Natural killer cell treated with Interleukin-12 subunit alpha and Interleukin-12 subunit beta and Interleukin-15 and Interleukin-18, amount 100 ng/mL, for 72 hours (primary cell): ENCODE data around the gene DPT. TPM values are rescaled to one million over a fixed set of nuclear protein-coding genes. Genes with fewer than 3 reads are reported as not detected.

ENCODE experiments used
- ATAC-seq, 2 donors: fragments of 150-1000 bp; cut with Tn5 transposase in 1 of 2; sonication (Bioruptor Pico), chemical (Tn5 transposase) in 1 of 2; 2 replicates each; pipeline ENCODE4 v1.10.0; 2021
- DNase-seq: peaks from one replicate; pipeline ENCODE4 v3.0.0; 2022; ENCODE audit warnings: low spot score
- H3K27ac Mint-ChIP-seq, 2 donors: 1 replicate in 1 of 2; 2 replicates in 1 of 2; pipeline ENCODE4 v1.8.0; 2022; ENCODE audit warnings: mixed read lengths in 2 of 2, mild to moderate bottlenecking in 1 of 2, moderate library complexity in 1 of 2
- H3K27me3 Mint-ChIP-seq, 2 donors: 1 replicate in 1 of 2; 2 replicates in 1 of 2; pipeline ENCODE4 v1.8.0; 2022; ENCODE audit warnings: mixed read lengths in 2 of 2
- H3K36me3 Mint-ChIP-seq: one replicate; pipeline ENCODE4 v1.8.0; 2022; ENCODE audit warnings: mixed read lengths
- H3K4me1 Mint-ChIP-seq, 2 donors: 1 replicate in 1 of 2; 2 replicates in 1 of 2; pipeline ENCODE4 v1.8.0; 2022; ENCODE audit warnings: low read depth in 2 of 2, mixed read lengths in 2 of 2, mild to moderate bottlenecking in 1 of 2
- H3K4me3 Mint-ChIP-seq: one replicate; pipeline ENCODE4 v1.8.0; 2022; ENCODE audit warnings: mixed read lengths
- H3K9me3 Mint-ChIP-seq: 2 replicates; pipeline ENCODE4 v1.8.0; 2022; ENCODE audit warnings: mixed read lengths
- total RNA-seq, 2 donors: library from RNA; stranded (reverse); gene quantifications; one replicate each; pipeline ENCODE4 v1.2.3, GENCODE V29; 2022

Gene DPT
- total RNA-seq, 2 donors from 2014 or later = not detected

DNA sequence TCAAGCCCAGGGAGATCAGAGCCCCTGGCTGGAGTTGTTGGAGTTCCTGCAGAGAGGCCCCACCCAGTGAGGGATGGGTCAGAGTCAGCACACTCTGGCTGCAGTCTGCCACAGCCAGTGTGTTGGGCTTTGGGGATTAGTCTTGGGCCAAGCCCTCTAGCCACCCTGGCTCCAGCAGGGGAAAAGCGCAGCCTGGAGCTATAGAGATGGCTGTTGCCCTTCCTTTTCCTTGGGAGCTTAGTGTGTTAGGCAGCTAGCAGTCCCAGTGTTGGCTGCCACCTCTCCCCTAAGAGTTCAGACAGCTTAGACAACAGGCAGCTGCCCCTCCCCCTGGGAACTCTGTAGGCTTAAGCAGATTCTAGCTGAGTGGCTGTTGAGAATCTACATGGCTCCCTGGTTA, 45.1 kb downstream of the DPT start:
- Mint-ChIP-seq H3K27ac (no peak overlapping the region), H3K4me1 (no peaks in the 10 kb centered on the region), H3K9me3 (peaks cover 8% of the 10 kb centered on the region), H3K4me3 (no peak overlapping the region), H3K27me3 (peaks cover 18 to 28% of the 10 kb centered on the region in 2 donors), H3K36me3 (peaks cover 28% of the 10 kb centered on the region)
- ATAC-seq (no peak), DNase-seq (no peak)

DNA sequence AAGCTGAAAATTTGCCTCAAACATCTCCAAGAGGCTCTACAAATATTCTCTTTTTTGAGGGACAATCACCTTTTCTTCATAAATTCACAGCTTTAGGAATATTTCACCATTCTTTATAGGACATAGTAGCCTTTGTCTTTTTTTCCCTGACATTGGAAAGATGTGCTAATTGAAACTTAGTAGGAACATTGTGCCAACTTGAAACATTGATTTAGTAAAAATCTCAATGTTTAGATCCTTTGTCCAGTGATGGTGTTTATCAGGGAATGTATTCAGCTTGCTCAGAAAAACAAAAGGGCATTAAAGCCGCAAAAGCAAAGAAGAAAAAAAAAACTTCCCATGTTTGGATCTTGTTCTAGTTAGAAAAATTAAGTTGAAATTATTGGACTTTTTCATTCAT, 52.1 kb downstream of the DPT start:
- Mint-ChIP-seq H3K4me1 (no peaks in the 10 kb centered on the region), H3K27me3 (peaks cover 5 to 15% of the 10 kb centered on the region in 2 donors), H3K36me3 (peaks cover 14% of the 10 kb centered on the region), H3K27ac (no peak overlapping the region), H3K4me3 (no peak overlapping the region), H3K9me3 (peaks cover 6% of the 10 kb centered on the region)
- DNase-seq (no peak), ATAC-seq (no peak)

DNA sequence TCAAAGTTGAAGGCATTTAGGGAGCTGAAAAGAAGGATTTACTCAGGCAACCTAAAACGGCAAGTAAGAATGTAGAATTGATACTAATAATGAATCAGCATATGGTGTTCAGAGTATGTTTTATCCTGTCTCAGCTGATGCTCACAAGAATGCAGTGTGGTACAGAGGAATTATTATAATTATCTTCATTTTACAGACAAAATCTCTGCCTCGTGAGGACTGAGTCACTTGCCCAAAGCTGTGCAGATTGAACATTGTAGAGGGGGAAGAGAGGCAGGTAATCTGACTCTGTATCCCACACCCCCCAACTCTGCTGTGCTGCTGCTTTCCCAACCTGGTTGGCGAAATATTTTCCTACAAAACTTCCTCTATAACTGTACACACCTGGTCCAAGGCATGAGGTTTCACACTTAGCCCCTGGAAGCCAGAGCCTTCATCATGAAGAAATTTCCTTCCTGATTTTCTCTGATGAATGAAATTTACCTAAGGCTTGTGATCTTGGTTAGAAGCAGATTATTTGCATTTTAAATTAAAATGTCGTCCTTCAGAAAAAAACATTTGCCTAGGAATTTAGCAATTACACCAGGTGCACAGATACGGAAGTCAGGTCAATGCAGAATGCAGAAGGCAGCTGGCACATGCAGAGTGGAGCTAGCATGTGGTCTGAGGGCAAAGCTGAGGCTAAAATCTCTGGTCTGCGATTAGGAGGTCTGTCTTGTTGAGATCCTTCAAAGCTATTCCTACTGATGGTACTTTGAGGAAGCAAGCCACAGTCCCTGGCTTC, 52.8 kb downstream of the DPT start:
- Mint-ChIP-seq H3K36me3 (peaks cover 8% of the 10 kb centered on the region), H3K27ac (no peak overlapping the region), H3K4me1 (no peaks in the 10 kb centered on the region), H3K27me3 (peaks cover 3 to 9% of the 10 kb centered on the region in 2 donors), H3K9me3 (peaks cover 2% of the 10 kb centered on the region), H3K4me3 (no peak overlapping the region)
- ATAC-seq (no peak), DNase-seq (no peak)

GRCh38 chr1:168673974-168674683, 54.9 kb downstream of the DPT start:
- DNase-seq = no peak
- Mint-ChIP-seq H3K27ac (no peak overlapping the region), H3K36me3 (no peaks in the 10 kb centered on the region), H3K9me3 (peaks cover 3% of the 10 kb centered on the region), H3K4me1 (no peaks in the 10 kb centered on the region), H3K4me3 (no peak overlapping the region), H3K27me3 (no peaks in the 10 kb centered on the region)
- no peak for ATAC-seq

DNA sequence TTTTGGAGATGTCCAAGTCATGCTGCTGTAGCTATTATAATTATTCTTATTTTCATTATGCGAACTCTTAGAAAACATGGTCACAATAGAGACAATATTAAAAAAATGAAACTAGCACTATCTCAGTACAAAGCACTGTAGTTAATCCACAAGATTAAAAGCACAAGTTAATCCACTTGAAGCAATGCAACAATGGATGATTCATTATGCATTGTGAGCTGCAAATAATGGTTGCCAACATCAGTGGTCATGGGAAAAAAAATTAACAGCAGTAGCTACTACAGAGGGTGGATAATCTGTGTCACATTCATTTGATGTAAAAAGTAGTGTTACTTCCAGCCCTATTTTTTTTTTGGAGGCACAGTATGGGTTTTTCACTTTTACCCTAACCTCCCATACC, 56.7 kb downstream of the DPT start:
- no peak overlapping the region for H3K27ac Mint-ChIP-seq
- H3K36me3 Mint-ChIP-seq = no peaks in the 10 kb centered on the region

GRCh38 chr1:168671782-168672181, 57.2 kb downstream of the DPT start:
- Mint-ChIP-seq H3K4me3 (no peak overlapping the region), H3K27ac (no peak overlapping the region), H3K4me1 (no peaks in the 10 kb centered on the region), H3K27me3 (no peaks in the 10 kb centered on the region), H3K9me3 (peaks cover 3% of the 10 kb centered on the region), H3K36me3 (no peaks in the 10 kb centered on the region)
- ATAC-seq = no peak
- DNase-seq = no peak

More for the DNA sequence above, 56.7 kb downstream of the DPT start:
- Mint-ChIP-seq H3K9me3 (peaks cover 3% of the 10 kb centered on the region), H3K4me3 (no peak overlapping the region), H3K4me1 (no peaks in the 10 kb centered on the region), H3K27me3 (no peaks in the 10 kb centered on the region)
- no peak for DNase-seq
- no peak for ATAC-seq

DNA sequence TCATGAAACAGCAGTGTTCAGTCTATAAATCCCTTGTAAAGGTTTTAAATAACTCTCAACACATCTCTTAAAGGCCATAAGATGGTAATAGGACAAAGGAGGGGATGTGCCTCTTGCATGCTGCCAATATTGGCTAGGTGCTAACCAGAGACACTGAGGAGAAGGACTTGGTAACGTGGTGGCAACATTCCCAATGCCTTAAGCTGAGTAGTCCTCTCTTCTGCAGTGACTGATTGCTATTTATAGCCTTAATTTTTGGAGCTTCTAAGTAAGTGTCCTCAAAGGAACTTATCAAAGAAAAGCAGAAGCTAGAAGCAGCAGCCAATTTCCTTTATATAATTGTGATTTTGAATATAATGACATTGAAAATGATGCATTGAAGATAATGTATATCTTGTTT, 63.0 kb downstream of the DPT start:
- Mint-ChIP-seq H3K36me3 (no peaks in the 10 kb centered on the region), H3K27ac (no peak overlapping the region), H3K4me1 (peaks cover 0 to 4% of the 10 kb centered on the region in 2 donors), H3K4me3 (no peak overlapping the region), H3K27me3 (peaks cover 0 to 4% of the 10 kb centered on the region in 2 donors), H3K9me3 (peaks cover 3% of the 10 kb centered on the region)
- no peak for DNase-seq
- ATAC-seq = no peak

DNA sequence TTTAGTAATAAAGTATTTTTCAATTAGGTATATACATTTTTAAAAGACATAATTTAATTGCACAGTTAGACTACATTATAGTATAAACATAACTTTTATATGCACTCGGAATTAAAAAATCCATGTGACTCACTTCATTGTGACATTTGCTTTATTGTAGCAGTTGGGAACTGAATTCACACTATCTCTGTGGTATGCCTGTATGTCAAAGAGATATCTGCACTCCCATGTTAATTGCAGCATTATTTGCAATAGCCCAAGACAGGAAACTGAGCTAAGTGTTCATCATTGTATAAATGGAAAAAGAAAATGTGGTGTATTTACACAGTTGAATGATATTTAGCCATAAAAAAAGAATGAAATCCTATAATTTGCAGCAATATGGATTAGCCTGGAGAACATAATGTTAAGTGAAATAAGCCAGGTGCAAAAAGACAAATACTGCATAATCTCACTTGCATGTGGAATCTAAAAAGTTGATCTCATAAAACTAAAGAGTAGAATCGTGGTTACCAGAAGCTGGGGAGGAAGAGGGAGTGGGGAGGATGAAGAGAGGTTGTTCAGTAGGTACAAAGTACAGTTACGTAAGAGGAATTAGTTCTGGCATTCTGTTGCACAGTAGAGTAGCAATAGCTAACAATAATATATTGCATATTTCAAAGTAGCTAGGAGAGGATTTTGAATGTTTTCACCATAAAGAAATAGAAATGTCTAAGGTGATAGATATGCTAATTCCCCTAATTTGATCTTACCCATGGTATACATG, 64.8 kb downstream of the DPT start:
- no peak for ATAC-seq
- Mint-ChIP-seq H3K4me3 (no peak overlapping the region), H3K27ac (no peak overlapping the region), H3K4me1 (peaks cover 0 to 4% of the 10 kb centered on the region in 2 donors), H3K27me3 (peaks cover 0 to 4% of the 10 kb centered on the region in 2 donors), H3K36me3 (no peaks in the 10 kb centered on the region), H3K9me3 (no peaks in the 10 kb centered on the region)
- no peak for DNase-seq

GRCh38 chr1:168656485-168656884, 72.5 kb downstream of the DPT start:
- Mint-ChIP-seq H3K4me3 (no peak overlapping the region), H3K27ac (no peak overlapping the region), H3K27me3 (peaks cover 0 to 6% of the 10 kb centered on the region in 2 donors), H3K4me1 (no peaks in the 10 kb centered on the region), H3K9me3 (no peaks in the 10 kb centered on the region), H3K36me3 (no peaks in the 10 kb centered on the region)
- no peak for DNase-seq
- ATAC-seq = no peak

DNA sequence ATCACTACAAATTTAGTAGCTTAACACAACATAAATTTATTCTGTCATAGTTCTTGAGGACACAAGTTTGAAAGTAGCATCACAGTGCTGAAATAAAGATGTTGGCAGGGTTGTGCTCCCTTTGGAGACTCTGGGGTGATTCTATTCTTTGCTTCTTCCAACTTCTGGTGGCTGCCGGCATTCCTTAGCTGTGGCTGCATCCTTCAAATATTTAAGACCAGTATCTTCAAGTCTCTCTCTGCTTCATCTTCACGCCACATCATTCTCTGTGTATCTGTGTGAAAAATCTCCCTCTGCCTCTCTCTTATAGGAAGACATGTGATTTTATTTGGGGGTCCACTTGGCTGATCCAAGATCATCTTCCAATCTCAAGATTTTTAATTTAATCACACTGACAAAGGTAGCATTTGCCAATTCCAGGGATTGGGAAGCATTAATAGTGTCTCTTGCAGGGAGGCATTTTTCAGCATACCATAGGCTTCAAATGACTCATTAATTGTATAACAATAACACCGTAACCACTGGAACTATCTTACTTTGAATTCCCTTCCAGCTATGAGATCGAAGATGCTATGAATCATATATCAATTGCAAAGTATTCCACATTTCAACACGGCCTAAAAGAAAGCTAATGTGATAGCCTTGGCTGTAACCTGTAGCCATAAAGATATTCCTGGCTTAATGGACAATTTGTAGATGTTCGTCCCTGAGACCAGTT, 74.6 kb downstream of the DPT start:
- DNase-seq (no peak), ATAC-seq (no peak)
- no peaks in the 10 kb centered on the region for H3K36me3 Mint-ChIP-seq
- no peak overlapping the region for H3K4me3 Mint-ChIP-seq
- H3K27ac Mint-ChIP-seq = no peak overlapping the region
- peaks cover 0 to 6% of the 10 kb centered on the region in 2 donors for H3K27me3 Mint-ChIP-seq
- H3K9me3 Mint-ChIP-seq = no peaks in the 10 kb centered on the region
- no peaks in the 10 kb centered on the region for H3K4me1 Mint-ChIP-seq

- no peak for ATAC-seq
- no peaks in the 10 kb centered on the region for H3K36me3 Mint-ChIP-seq
- peaks cover 0 to 6% of the 10 kb centered on the region in 2 donors for H3K27me3 Mint-ChIP-seq
- no peak for DNase-seq
- H3K9me3 Mint-ChIP-seq = no peaks in the 10 kb centered on the region
- H3K4me3 Mint-ChIP-seq = no peak overlapping the region
- no peak overlapping the region for H3K27ac Mint-ChIP-seq
- no peaks in the 10 kb centered on the region for H3K4me1 Mint-ChIP-seq
These were observed 75.4 kb downstream of the DPT start for GRCh38 chr1:168653567-168653966.

- no peak overlapping the region for H3K27ac Mint-ChIP-seq
These were observed 83.3 kb downstream of the DPT start for GRCh38 chr1:168645721-168646120.

More at GRCh38 chr1:168645721-168646120, 83.3 kb downstream of the DPT start:
- ATAC-seq (no peak), DNase-seq (no peak)
- Mint-ChIP-seq H3K9me3 (no peaks in the 10 kb centered on the region), H3K4me3 (no peak overlapping the region), H3K4me1 (no peaks in the 10 kb centered on the region), H3K36me3 (no peaks in the 10 kb centered on the region), H3K27me3 (peaks cover 0 to 2% of the 10 kb centered on the region in 2 donors)
